ENCODE measurements around the gene SURF1. TPM values are rescaled to one million over a fixed set of nuclear protein-coding genes. Genes with fewer than 3 reads are reported as not detected.

SURF1 gene
- total RNA-seq, 1 donor from 2014 or later: 42.9 TPM

DNA sequence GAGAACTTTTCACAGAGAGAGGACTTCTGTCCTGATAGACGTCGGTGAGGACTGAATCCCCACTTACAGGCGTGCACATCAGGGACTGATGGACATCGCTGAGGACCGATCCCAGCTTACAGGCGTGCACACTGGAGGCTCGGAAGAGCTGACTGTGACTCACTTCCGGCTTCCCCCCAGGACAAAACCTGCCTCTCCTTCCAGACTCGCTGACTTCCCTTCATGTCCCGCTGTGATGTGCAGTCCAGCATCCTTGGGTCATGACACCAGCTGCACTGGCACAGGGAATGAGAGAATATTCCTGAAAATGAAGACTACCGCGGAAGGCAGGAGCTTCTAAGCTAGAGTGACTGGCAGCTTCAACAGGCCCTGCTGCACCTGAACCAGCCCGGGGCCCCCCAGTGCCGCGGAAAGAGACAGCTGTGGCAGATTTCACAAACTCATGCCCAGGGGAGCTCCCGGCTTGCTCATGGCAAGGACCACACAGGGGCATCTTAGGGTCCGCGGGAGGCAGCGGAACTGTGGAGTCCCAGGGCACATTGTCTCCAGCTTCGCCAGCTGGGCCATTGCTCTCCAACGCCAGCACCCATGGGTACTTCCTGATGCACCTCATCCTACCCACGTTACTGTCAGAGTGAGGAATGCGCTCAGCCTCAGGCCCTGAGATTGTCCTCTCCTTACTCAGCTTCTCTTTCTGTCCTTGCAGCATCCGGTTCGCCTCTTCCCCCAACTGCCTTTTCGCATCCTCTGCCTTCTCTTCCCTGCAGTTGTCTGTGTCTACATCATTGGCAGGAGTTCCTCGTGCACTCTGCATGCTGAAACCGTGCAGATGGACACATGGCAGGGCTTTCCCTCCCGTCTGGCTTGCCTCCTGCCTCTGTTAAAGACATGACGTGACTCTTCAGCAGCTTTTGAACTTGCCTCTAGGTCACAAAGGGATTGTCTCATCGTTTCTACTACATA is 49.8 kb downstream of the SURF1 start:
- H3K4me1 Mint-ChIP-seq (ENCODE audit: low read depth): no peaks in the 10 kb centered on the region
- no peaks in the 10 kb centered on the region for H3K36me3 Mint-ChIP-seq (ENCODE audit: insufficient read depth)
- no peak for DNase-seq (ENCODE audit: low spot score, unreplicated experiment)

DNA sequence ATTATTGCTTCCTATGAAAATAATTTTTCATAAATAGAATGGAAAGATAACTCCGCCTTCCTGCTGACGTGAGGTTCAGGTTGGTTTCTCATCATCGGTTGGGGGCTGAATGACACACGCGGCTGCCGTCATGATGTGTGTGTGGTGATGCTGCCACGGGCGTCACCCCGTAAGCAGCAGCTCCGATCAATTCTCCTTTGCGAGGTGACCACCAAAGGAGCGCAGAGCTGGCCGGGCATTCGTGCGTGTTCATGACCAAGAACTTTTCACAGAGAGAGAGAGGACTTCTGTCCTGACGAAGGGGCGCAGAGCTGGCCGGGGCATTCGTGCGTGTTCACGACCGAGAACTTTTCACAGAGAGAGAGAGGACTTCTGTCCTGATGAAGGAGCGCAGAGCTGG is 50.6 kb downstream of the SURF1 start:
- Mint-ChIP-seq H3K4me1 (ENCODE audit: low read depth) (no peaks in the 10 kb centered on the region), H3K36me3 (ENCODE audit: insufficient read depth) (no peaks in the 10 kb centered on the region), H3K4me3 (ENCODE audit: low read depth) (no peak overlapping the region), H3K27me3 (peaks cover 23% of the 10 kb centered on the region), H3K27ac (no peak overlapping the region), H3K9me3 (ENCODE audit: low read depth) (peaks cover 8% of the 10 kb centered on the region)
- TF ChIP-seq CTCF (IDR thresholded peaks at IDR 0.05; ENCODE audit: unreplicated experiment): no peak
- DNase-seq (ENCODE audit: low spot score, unreplicated experiment): no peak

More for the DNA sequence above, 49.8 kb downstream of the SURF1 start:
- no peak for TF ChIP-seq CTCF (IDR thresholded peaks at IDR 0.05; ENCODE audit: unreplicated experiment)
- no peak overlapping the region for H3K4me3 Mint-ChIP-seq (ENCODE audit: low read depth)
- peaks cover 23% of the 10 kb centered on the region for H3K27me3 Mint-ChIP-seq
- H3K27ac Mint-ChIP-seq: no peak overlapping the region
- H3K9me3 Mint-ChIP-seq (ENCODE audit: low read depth): peaks cover 8% of the 10 kb centered on the region

DNA sequence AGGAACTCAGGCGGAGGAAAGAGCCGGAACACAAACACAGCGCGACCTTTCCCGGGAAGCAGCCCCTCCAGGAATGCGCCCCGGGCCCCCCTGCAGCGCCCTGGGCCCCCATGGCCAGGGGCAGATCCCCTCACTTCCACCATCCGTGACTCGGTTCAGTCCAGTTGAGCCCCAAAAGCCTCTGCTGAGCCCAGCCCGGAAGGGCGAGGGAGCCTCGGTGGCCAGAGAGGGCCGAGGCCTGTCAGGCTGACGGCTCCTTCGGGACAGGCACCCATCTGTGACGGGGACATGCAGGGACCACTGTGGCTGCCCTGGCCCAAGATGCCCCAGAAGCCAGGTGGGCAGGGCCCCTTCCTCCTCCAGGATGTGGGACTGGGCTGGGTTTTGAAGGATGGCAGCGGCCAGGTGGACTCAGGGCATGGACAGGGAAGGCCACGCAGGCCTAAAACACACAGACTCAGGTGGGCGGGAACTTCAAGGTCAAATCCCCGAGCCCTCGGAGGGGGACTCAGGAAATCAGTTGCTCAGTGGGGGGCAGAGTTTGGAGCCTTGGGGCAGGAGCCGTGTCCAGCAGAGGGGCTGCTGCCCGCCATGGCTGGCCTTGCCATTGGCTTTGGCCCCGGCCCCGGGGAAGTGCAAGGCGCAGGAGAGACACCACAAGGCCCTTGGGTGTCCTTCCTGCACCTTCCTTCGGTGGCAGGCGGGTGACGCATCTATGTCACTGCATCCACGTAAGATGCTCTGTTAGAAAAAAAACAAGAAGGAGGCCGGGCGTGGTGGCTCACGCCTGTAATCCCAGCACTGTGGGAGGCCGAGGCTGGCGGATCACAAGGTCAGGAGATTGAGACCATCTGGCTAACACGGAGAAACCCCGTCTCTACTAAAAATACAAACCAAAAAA is 51.6 kb downstream of the SURF1 start:
- no peak for DNase-seq (ENCODE audit: low spot score, unreplicated experiment)
- H3K27ac Mint-ChIP-seq: no peak overlapping the region
- H3K9me3 Mint-ChIP-seq (ENCODE audit: low read depth): peaks cover 6% of the 10 kb centered on the region
- peaks cover 1% of the 10 kb centered on the region for H3K4me1 Mint-ChIP-seq (ENCODE audit: low read depth)
- H3K27me3 Mint-ChIP-seq: peaks cover 23% of the 10 kb centered on the region
- no peak for TF ChIP-seq CTCF (IDR thresholded peaks at IDR 0.05; ENCODE audit: unreplicated experiment)
- no peak overlapping the region for H3K4me3 Mint-ChIP-seq (ENCODE audit: low read depth)
- no peaks in the 10 kb centered on the region for H3K36me3 Mint-ChIP-seq (ENCODE audit: insufficient read depth)

DNA sequence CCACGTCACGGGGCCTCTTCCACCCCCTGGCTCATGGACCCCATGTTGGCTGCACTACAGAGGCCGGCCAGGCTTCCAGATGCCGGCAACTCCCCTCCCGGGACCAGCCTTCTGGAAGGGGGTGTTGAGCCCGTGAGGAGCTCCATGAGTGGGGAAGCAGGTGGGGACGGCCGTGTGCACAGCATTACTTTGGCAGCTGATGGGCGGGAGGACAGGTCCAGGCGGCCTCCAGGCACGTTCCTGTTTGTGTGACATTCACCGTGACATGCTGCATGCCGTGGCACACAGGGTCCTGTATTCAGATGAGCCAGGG is 52.2 kb downstream of the SURF1 start:
- H3K27me3 Mint-ChIP-seq: peaks cover 23% of the 10 kb centered on the region
- peaks cover 5% of the 10 kb centered on the region for H3K4me1 Mint-ChIP-seq (ENCODE audit: low read depth)
- no peaks in the 10 kb centered on the region for H3K9me3 Mint-ChIP-seq (ENCODE audit: low read depth)
- TF ChIP-seq CTCF (IDR thresholded peaks at IDR 0.05; ENCODE audit: unreplicated experiment): no peak
- H3K4me3 Mint-ChIP-seq (ENCODE audit: low read depth): no peak overlapping the region
- H3K36me3 Mint-ChIP-seq (ENCODE audit: insufficient read depth): no peaks in the 10 kb centered on the region
- no peak for DNase-seq (ENCODE audit: low spot score, unreplicated experiment)
- H3K27ac Mint-ChIP-seq: no peak overlapping the region
